Bronchial epithelial cell (primary cell): Measurements from ENCODE around the gene TPP1. TPM values are rescaled to one million over a fixed set of nuclear protein-coding genes. Genes with fewer than 3 reads are reported as not detected.

ENCODE experiments used
- DNase-seq: peaks from one replicate; pipeline ENCODE4 v3.0.0-alpha.2; 2010; ENCODE audit warnings: low read depth
- FAIRE-seq: peaks from 2 replicates; lab custom pipeline; 2011; peaks lifted over from hg19 to GRCh38; lab: Jason Lieb, UNC
- H3K27me3 ChIP-seq: 2 replicates; pipeline ENCODE4 v1.5.1; 2011; ENCODE audit warnings: low read length; ENCODE audit not compliant: control insufficient read depth, insufficient read depth
- H3K36me3 ChIP-seq: 2 replicates; pipeline ENCODE4 v1.5.1; 2011; ENCODE audit warnings: low read length; ENCODE audit not compliant: control insufficient read depth, insufficient read depth
- H3K4me3 ChIP-seq: 2 replicates; pipeline ENCODE4 v1.5.1; 2011; ENCODE audit warnings: mild to moderate bottlenecking, low read depth, low read length, control low read depth
- total RNA-seq: library from RNA; depleted of rRNA; stranded (reverse); fragments of >200 nt; gene quantifications from 2 replicates; pipeline ENCODE4 v1.2.1, GENCODE V29; 2014
- TF ChIP-seq, protein P1 (sequence below): IDR thresholded peaks from 2 replicates; pipeline ENCODE4 v1.5.1; 2011; ENCODE audit warnings: mild to moderate bottlenecking, moderate library complexity, low read length, control low read depth, inconsistent platforms; ENCODE audit not compliant: insufficient read depth, severe bottlenecking

TPP1 gene
- total RNA-seq, 1 donor from 2014 or later: 40.8 TPM

DNA sequence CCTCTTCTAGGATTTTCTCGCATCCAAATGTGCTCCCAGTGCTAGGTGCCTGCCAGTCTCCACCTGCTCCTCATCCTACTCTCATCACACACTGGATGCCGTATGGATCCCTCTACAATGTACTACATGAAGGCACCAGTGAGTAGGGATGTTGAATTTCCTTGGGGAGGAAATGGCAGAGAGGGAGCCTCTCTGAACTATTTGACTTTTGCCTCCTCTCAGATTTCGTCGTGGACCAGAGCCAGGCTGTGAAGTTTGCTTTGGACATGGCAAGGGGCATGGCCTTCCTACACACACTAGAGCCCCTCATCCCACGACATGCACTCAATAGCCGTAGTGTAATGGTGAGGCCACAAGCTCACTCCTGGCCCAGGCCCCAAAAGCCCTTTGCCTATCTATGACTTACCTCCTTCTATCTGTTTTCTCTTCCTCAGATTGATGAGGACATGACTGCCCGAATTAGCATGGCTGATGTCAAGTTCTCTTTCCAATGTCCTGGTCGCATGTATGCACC is 9.7 kb downstream of the TPP1 start:
- TF ChIP-seq, protein P1, sequence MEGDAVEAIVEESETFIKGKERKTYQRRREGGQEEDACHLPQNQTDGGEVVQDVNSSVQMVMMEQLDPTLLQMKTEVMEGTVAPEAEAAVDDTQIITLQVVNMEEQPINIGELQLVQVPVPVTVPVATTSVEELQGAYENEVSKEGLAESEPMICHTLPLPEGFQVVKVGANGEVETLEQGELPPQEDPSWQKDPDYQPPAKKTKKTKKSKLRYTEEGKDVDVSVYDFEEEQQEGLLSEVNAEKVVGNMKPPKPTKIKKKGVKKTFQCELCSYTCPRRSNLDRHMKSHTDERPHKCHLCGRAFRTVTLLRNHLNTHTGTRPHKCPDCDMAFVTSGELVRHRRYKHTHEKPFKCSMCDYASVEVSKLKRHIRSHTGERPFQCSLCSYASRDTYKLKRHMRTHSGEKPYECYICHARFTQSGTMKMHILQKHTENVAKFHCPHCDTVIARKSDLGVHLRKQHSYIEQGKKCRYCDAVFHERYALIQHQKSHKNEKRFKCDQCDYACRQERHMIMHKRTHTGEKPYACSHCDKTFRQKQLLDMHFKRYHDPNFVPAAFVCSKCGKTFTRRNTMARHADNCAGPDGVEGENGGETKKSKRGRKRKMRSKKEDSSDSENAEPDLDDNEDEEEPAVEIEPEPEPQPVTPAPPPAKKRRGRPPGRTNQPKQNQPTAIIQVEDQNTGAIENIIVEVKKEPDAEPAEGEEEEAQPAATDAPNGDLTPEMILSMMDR: no peak

DNA sequence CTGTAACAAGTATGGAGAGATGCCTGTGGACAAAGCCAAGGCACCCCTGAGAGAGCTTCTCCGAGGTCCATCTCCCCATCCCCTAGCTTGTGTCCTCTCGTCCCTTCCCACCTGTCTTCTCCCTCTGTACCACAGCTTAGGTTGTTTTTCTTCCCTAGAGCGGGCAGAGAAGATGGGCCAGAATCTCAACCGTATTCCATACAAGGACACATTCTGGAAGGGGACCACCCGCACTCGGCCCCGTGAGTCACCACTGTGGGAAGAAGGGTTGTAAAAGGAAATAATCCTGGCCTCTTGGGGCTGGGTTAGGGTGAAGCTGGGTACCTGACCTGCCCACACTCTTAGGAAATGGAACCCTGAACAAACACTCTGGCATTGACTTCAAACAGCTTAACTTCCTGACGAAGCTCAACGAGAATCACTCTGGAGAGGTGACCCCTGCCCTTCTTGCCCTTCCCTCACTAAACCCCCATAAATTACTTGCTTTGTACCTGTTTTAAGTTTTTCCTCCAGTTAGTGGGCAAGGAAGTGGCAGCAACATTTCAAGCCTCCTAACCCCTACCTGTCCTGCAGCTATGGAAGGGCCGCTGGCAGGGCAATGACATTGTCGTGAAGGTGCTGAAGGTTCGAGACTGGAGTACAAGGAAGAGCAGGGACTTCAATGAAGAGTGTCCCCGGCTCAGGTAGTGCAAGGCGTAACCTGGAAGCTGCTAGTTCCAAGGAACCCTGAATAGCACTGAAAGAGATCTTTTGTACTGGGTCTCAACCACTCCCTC is 10.3 kb downstream of the TPP1 start:
- Histone ChIP-seq H3K27me3 (no peaks in the 10 kb centered on the region), H3K4me3 (no peak overlapping the region), H3K36me3 (peaks cover 22% of the 10 kb centered on the region)
- DNase-seq: no peak
- no peak for FAIRE-seq
- TF ChIP-seq, protein P1: no peak

More for the DNA sequence above, 9.7 kb downstream of the TPP1 start:
- DNase-seq (no peak), FAIRE-seq (no peak)
- Histone ChIP-seq H3K36me3 (peaks cover 22% of the 10 kb centered on the region), H3K27me3 (no peaks in the 10 kb centered on the region), H3K4me3 (no peak overlapping the region)

DNA sequence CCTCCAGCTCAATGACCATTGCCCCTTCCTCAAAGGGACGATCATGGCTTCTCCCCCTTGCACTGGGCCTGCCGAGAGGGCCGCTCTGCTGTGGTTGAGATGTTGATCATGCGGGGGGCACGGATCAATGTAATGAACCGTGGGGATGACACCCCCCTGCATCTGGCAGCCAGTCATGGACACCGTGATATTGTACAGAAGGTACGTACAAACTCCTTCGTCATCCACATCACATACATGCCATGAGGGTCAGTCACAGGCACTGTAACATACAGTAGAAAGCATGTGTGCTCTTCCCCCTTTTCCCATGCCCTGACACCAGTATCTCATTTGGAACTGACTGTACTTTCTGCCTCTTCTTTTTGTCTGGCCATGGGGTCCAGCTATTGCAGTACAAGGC is 11.2 kb downstream of the TPP1 start:
- TF ChIP-seq, protein P1: no peak

DNA sequence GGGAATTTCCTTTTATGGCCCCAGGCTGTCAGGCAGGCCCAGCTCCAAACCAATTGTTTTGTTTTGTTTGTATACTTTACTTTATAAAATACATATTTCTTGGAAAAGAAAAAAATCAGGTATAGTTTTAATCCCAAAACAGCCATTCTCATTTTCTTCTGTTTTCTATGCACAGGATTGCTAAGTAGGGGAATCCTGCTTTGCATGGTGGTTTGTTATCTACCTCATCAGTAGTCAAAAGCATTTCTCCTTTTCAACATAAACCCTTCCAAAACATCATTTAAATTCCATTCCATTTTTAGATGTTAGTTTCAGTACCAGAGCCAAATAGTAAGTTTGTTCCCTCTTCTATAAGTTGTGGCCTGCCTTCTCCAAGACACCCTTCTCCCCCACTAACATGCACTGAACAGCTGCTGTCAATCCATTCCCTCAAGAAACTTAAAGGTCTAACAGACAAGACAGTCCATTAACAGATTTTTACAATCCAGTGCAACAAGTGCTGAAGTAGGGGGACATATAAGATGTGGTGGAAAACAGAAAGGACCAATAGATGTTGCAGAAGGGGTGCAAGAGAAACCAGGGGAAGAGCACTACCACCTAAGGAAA is 11.9 kb downstream of the TPP1 start:
- H3K36me3 ChIP-seq: peaks cover 22% of the 10 kb centered on the region
- no peak for DNase-seq
- FAIRE-seq: no peak
- TF ChIP-seq, protein P1: no peak
- H3K4me3 ChIP-seq: no peak overlapping the region
- no peaks in the 10 kb centered on the region for H3K27me3 ChIP-seq

More for the DNA sequence above, 11.2 kb downstream of the TPP1 start:
- Histone ChIP-seq H3K36me3 (peaks cover 22% of the 10 kb centered on the region), H3K4me3 (no peak overlapping the region), H3K27me3 (no peaks in the 10 kb centered on the region)
- no peak for DNase-seq
- FAIRE-seq: no peak

DNA sequence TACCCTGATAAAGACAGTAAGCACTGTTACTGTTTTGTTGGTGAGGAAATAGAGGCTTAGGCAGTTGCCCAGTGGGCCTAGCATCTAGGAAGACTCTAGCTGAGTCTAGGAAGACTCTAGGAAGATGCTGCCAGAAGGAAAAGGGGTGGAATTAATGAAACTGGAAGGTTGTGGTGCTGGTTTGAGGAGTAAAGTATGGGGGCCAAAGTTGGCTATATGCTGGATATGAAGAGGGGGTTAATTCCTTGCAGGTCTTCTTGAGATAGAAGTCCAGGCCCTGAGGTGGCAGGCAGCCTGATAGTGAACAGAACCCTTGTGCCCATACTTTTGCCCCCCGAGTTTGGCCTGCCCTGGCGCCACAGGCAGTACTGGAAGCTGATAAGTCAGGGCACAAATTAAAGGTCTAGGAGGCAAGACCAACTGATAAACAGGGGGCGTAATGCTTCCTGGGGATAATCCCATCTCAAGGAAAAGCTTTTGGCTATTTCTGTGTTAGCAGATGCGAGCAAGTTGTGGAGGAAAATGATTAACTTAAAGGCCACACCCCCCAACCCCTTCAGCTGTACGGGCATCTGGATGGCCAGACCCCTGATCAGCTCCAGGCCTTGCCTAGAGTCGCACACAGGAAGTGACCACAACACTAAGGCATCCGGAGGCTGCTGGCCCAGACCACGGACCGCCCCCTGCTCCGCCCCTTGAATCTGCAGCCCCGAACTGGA is 12.6 kb downstream of the TPP1 start:
- TF ChIP-seq, protein P1: no peak
- no peak for FAIRE-seq
- Histone ChIP-seq H3K27me3 (no peaks in the 10 kb centered on the region), H3K36me3 (peaks cover 22% of the 10 kb centered on the region), H3K4me3 (no peak overlapping the region)
- peak; percentile 86 for DNase-seq
